ENCODE data around the gene ARHGAP5. TPM values are rescaled to one million over a fixed set of nuclear protein-coding genes. Genes with fewer than 3 reads are reported as not detected.

The ARHGAP5 gene
- polyA plus RNA-seq, 1 experiment = 45.6 TPM

DNA sequence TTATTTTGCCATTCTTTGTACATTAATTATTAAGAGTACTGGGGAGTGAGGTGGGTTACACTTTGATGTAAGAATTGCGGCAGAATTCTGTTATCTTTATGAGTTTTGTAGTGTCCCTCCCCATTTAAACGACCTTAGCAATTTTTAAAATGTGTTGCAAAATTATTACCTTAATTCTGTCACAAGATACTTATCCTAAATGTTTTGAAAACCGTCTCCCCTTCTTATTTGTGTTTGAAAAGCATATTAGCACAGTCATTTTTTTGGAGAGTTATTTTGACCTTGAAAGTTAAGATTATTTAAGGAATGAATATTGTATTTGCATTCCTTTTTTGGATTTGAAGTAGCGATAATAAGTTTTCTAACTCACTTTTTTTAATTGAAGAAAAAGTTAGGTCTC, 2.2 kb downstream of the ARHGAP5 start:
- TF ChIP-seq, protein P1, sequence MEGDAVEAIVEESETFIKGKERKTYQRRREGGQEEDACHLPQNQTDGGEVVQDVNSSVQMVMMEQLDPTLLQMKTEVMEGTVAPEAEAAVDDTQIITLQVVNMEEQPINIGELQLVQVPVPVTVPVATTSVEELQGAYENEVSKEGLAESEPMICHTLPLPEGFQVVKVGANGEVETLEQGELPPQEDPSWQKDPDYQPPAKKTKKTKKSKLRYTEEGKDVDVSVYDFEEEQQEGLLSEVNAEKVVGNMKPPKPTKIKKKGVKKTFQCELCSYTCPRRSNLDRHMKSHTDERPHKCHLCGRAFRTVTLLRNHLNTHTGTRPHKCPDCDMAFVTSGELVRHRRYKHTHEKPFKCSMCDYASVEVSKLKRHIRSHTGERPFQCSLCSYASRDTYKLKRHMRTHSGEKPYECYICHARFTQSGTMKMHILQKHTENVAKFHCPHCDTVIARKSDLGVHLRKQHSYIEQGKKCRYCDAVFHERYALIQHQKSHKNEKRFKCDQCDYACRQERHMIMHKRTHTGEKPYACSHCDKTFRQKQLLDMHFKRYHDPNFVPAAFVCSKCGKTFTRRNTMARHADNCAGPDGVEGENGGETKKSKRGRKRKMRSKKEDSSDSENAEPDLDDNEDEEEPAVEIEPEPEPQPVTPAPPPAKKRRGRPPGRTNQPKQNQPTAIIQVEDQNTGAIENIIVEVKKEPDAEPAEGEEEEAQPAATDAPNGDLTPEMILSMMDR (IDR thresholded peaks at IDR 0.05; ENCODE audit: low read depth, low read length) = no peak
- CTCF ChIA-PET = interaction anchor here (1.5 kb wide), 1 partner anchor 173 kb away, joined by 3 read pairs; no protein-coding TSS in a partner anchor
- Histone ChIP-seq H3K4me3 (ENCODE audit: low read depth, low read length) (peak overlapping the region; percentile 83), H3K27me3 (ENCODE audit: control insufficient read depth, insufficient read depth, low read length) (no peaks in the 10 kb centered on the region), H3K27ac (ENCODE audit: low read depth, low read length) (no peak overlapping the region), H3K9me3 (ENCODE audit: control insufficient read depth, insufficient read depth, low read length) (0 out of 2 replicates have a peak, but pooled peaks cover 2% of the 10 kb centered on the region)
- DNase-seq (ENCODE audit: low read depth, low spot score) = no peak
- POLR2A ChIA-PET = no interaction called here

DNA sequence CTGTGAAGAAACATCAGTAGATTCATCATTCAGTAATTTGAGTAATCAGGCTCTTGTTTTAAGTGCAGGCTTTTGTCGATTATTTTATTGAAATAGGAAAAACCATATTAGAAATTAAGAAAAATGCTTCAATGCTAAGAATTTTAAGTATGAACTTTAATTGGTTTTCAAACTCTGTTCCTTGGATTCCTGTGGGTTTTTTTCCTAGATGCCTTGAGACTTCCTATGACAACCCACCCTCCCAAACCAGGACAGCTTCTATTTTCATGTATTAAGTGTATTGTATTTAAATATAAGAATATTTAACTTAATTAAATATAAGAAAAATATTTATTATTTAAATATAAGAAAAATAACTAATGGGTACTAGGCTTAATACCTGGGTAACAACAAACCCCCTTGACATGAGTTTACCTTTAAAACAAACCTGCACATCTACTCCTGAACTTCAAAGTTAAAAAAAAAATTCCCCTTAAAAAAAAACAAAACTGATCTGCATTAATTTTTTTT, 3.0 kb downstream of the ARHGAP5 start:
- CTCF ChIA-PET = interaction anchor here (0.8 to 1.5 kb wide), 2 partner anchors 146 to 172 kb away, joined by 3 read pairs; no protein-coding TSS in a partner anchor
- Histone ChIP-seq H3K9me3 (ENCODE audit: control insufficient read depth, insufficient read depth, low read length) (0 out of 2 replicates have a peak, but pooled peaks cover 2% of the 10 kb centered on the region), H3K27me3 (ENCODE audit: control insufficient read depth, insufficient read depth, low read length) (no peaks in the 10 kb centered on the region), H3K27ac (ENCODE audit: low read depth, low read length) (no peak overlapping the region), H3K4me3 (ENCODE audit: low read depth, low read length) (no peak overlapping the region)
- POLR2A ChIA-PET = no interaction called here
- DNase-seq (ENCODE audit: low read depth, low spot score) = no peak
- TF ChIP-seq, protein P1 (IDR thresholded peaks at IDR 0.05; ENCODE audit: low read depth, low read length) = no peak

DNA sequence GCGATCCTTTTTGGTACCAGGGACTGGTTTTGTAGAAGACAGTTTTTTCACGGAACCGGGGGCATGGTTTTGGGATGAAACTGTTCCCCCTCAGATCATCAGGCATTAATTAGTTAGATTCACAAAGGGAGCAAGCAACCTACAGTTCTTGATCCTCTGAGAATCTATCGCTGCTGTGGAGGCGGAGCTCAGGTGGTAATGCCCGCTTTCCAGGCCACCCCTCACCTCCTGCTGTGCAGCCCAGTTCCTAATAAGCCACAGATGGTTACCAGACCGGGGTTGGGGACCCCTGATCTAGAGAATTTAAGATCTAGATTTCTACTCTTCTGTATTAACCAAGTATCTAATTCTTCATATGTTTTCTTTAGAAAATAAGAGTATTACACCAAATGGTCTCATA, 4.8 kb downstream of the ARHGAP5 start:
- ChIA-PET POLR2A (no interaction called here), CTCF (interaction anchor here (0.6 to 0.7 kb wide), 2 partner anchors 171 to 531 kb away, joined by 3 read pairs; no protein-coding TSS in a partner anchor)
- DNase-seq (ENCODE audit: low read depth, low spot score) = no peak
- Histone ChIP-seq H3K9me3 (ENCODE audit: control insufficient read depth, insufficient read depth, low read length) (0 out of 2 replicates have a peak, but pooled peaks cover 2% of the 10 kb centered on the region), H3K4me3 (ENCODE audit: low read depth, low read length) (no peak overlapping the region), H3K27ac (ENCODE audit: low read depth, low read length) (no peak overlapping the region), H3K27me3 (ENCODE audit: control insufficient read depth, insufficient read depth, low read length) (no peaks in the 10 kb centered on the region)
- TF ChIP-seq, protein P1 (IDR thresholded peaks at IDR 0.05; ENCODE audit: low read depth, low read length) = no peak

DNA sequence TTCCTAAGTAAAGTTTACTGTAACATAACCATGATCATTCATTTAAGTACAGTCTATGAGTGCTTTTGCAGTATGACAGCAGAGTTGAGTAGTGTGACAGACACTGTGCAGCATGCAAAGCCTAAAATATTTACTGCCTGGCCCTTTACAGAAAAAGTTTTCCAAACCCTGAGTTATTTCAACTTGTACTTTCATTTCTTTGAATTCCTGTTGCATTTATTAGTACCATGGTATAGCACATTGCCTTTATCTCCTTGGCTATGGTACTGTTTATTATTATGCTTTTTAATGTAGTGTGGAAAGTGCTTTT, 6.2 kb downstream of the ARHGAP5 start:
- DNase-seq (ENCODE audit: low read depth, low spot score) = no peak
- H3K4me3 ChIP-seq (ENCODE audit: low read depth, low read length) = no peak overlapping the region
- TF ChIP-seq, protein P1 (IDR thresholded peaks at IDR 0.05; ENCODE audit: low read depth, low read length) = no peak
- POLR2A ChIA-PET = no interaction called here
- H3K27me3 ChIP-seq (ENCODE audit: control insufficient read depth, insufficient read depth, low read length) = no peaks in the 10 kb centered on the region
- CTCF ChIA-PET = no interaction called here
- no peaks in the 10 kb centered on the region for H3K9me3 ChIP-seq (ENCODE audit: control insufficient read depth, insufficient read depth, low read length)
- H3K27ac ChIP-seq (ENCODE audit: low read depth, low read length) = no peak overlapping the region

DNA sequence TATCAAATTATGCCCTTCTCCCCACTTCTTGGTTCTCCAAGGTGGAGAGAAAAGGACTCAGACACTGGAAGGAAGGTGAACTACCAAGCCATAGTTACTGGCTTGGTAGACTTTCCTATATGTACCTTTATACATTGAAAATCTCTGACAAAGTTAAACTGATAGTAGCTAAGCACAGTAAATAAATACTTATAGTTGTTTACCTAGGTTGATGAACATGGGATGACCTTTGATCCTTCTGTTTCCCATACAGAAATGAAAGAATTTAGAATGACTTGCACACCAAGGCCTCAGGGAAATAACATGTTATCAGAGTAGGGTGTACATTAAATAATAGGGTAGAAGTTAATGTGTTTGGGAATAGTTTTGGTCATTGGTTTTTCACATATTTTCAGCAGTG, 6.7 kb downstream of the ARHGAP5 start:
- POLR2A ChIA-PET = no interaction called here
- Histone ChIP-seq H3K27me3 (ENCODE audit: control insufficient read depth, insufficient read depth, low read length) (no peaks in the 10 kb centered on the region), H3K9me3 (ENCODE audit: control insufficient read depth, insufficient read depth, low read length) (no peaks in the 10 kb centered on the region), H3K27ac (ENCODE audit: low read depth, low read length) (no peak overlapping the region), H3K4me3 (ENCODE audit: low read depth, low read length) (no peak overlapping the region)
- TF ChIP-seq, protein P1 (IDR thresholded peaks at IDR 0.05; ENCODE audit: low read depth, low read length) = no peak
- no peak for DNase-seq (ENCODE audit: low read depth, low spot score)
- CTCF ChIA-PET = no interaction called here

Data from AG04450 (cell line).